Trophoblast cell (in vitro differentiated cells and primary cell): ENCODE results near the gene OR8B8. TPM values are rescaled to one million over a fixed set of nuclear protein-coding genes. Genes with fewer than 3 reads are reported as not detected.

ENCODE experiments used
- DNase-seq, 2 donors: peaks; one replicate each; pipeline ENCODE4 v3.0.0-alpha.2; 2016
- H2AFZ ChIP-seq: 2 replicates; pipeline ENCODE4 v1.6.1; 2013; ENCODE audit warnings: low read length, moderate library complexity, mild to moderate bottlenecking; ENCODE audit not compliant: insufficient read depth, poor library complexity
- H2AK5ac ChIP-seq: 2 replicates; pipeline ENCODE4 v1.6.1; 2013; ENCODE audit warnings: mild to moderate bottlenecking, low read length
- H2BK120ac ChIP-seq: 2 replicates; pipeline ENCODE4 v1.6.1; 2013; ENCODE audit warnings: low read length, mild to moderate bottlenecking, moderate library complexity; ENCODE audit not compliant: insufficient read depth, poor library complexity
- H2BK12ac ChIP-seq: 2 replicates; pipeline ENCODE4 v1.6.1; 2013; ENCODE audit warnings: mild to moderate bottlenecking, low read length, moderate library complexity
- H2BK5ac ChIP-seq: 2 replicates; pipeline ENCODE4 v1.6.1; 2013; ENCODE audit warnings: low read length, low read depth, moderate library complexity, mild to moderate bottlenecking; ENCODE audit not compliant: poor library complexity
- H3K14ac ChIP-seq: 2 replicates; pipeline ENCODE4 v1.6.1; 2013; ENCODE audit warnings: mild to moderate bottlenecking, low read length
- H3K18ac ChIP-seq: 2 replicates; pipeline ENCODE4 v1.6.1; 2013; ENCODE audit warnings: mild to moderate bottlenecking, low read length
- H3K23ac ChIP-seq: 2 replicates; pipeline ENCODE4 v1.6.1; 2013; ENCODE audit warnings: low read length
- H3K27ac ChIP-seq: 2 replicates; pipeline ENCODE4 v1.5.1; 2013; ENCODE audit warnings: low read depth, mild to moderate bottlenecking, inconsistent platforms, low read length, moderate library complexity
- H3K27me3 ChIP-seq: 2 replicates; pipeline ENCODE4 v1.6.1; 2013; ENCODE audit warnings: inconsistent platforms, mild to moderate bottlenecking, low read length, moderate library complexity; ENCODE audit not compliant: insufficient read depth
- H3K36me3 ChIP-seq, 2 experiments: 1 replicate in 1 of 2; 2 replicates in 1 of 2; pipeline ENCODE4 v1.6.1; 2013; ENCODE audit warnings: low read length in 2 of 2, mild to moderate bottlenecking in 2 of 2, moderate library complexity in 1 of 2; ENCODE audit not compliant: insufficient read depth in 2 of 2, control insufficient read depth in 1 of 2
- H3K4ac ChIP-seq: 2 replicates; pipeline ENCODE4 v1.6.1; 2013; ENCODE audit warnings: low read depth, mild to moderate bottlenecking, low read length, moderate library complexity
- H3K4me1 ChIP-seq, 2 experiments: 1 replicate in 1 of 2; 2 replicates in 1 of 2; pipeline ENCODE4 v1.6.1; 2013; ENCODE audit warnings: low read length in 2 of 2, mild to moderate bottlenecking in 2 of 2, moderate library complexity in 1 of 2; ENCODE audit not compliant: insufficient read depth in 2 of 2, control insufficient read depth in 1 of 2
- H3K4me2 ChIP-seq: 2 replicates; pipeline ENCODE4 v1.6.1; 2013; ENCODE audit warnings: inconsistent platforms, mild to moderate bottlenecking, low read length, moderate library complexity
- H3K4me3 ChIP-seq: 2 replicates; pipeline ENCODE4 v1.5.1; 2013; ENCODE audit warnings: mild to moderate bottlenecking, low read depth, low read length, inconsistent platforms
- H3K79me1 ChIP-seq: one replicate; pipeline ENCODE4 v1.6.1; 2013; ENCODE audit warnings: low read length
- H3K79me2 ChIP-seq: 2 replicates; pipeline ENCODE4 v1.6.1; 2013; ENCODE audit warnings: low read length, mild to moderate bottlenecking; ENCODE audit not compliant: control insufficient read depth, insufficient read depth, poor library complexity
- H3K9ac ChIP-seq: 2 replicates; pipeline ENCODE4 v1.6.1; 2013; ENCODE audit warnings: mild to moderate bottlenecking, low read length
- H3K9me3 ChIP-seq: 2 replicates; pipeline ENCODE4 v1.6.1; 2013; ENCODE audit warnings: low read depth, mild to moderate bottlenecking, control low read depth, inconsistent platforms, low read length; ENCODE audit not compliant: insufficient read depth
- H4K12ac ChIP-seq: 2 replicates; pipeline ENCODE4 v1.6.1; 2013; ENCODE audit warnings: low read depth, mild to moderate bottlenecking, low read length, moderate library complexity
- H4K8ac ChIP-seq: 2 replicates; pipeline ENCODE4 v1.6.1; 2013; ENCODE audit warnings: low read depth, mild to moderate bottlenecking, low read length, moderate library complexity
- H4K91ac ChIP-seq: one replicate; pipeline ENCODE4 v1.6.1; 2013; ENCODE audit warnings: low read depth, mild to moderate bottlenecking, low read length, moderate library complexity
- WGBS: extraction: QIAGEN DNeasy Blood & Tissue Kit; methylation state at CpG from one replicate; pipeline ENCODE4 v1.1.7; 2013; ENCODE audit warnings: missing lambda C conversion rate; ENCODE audit not compliant: insufficient read length, insufficient coverage; ENCODE audit errors: extremely low coverage; 5-methylcytosine and 5-hydroxymethylcytosine counted together
- polyA plus RNA-seq: library from polyadenylated mRNA; stranded (reverse); fragments of 200-250 nt; gene quantifications from 2 replicates; pipeline ENCODE4 v1.2.3, GENCODE V29; 2013

Gene OR8B8, protein sequence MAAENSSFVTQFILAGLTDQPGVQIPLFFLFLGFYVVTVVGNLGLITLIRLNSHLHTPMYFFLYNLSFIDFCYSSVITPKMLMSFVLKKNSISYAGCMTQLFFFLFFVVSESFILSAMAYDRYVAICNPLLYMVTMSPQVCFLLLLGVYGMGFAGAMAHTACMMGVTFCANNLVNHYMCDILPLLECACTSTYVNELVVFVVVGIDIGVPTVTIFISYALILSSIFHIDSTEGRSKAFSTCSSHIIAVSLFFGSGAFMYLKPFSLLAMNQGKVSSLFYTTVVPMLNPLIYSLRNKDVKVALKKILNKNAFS
- polyA plus RNA-seq, result not detected in 2 replicates

DNA sequence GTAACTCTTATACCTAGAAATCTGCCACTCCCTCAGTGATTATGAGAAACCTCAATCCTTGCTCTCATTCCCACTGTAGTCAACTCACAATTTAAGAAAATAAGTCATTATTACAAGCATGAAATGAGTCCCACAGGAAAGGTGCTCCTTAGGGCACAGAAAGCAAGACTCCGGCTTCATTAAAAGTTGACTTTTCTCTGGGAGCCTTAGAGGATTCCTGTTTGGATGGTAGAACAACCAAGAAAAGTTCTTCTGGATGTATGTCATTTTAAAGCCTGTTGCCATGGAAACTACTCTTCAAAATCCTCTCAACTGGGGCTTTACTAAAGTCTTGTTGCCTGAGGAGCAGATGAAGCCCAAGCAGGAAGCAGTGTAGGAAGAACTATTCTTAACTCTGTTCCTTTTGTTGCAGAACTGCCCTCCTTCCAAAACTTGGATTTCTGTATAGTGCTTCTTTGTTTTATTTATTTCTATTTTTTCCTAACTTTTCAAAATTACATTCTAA lies at the start of gene OR8B8:
Gene OR8B8 (minus strand): TSS at position 51 of the 505 bp plus-strand sequence. CDS start 4,611 bp downstream, outside the sequence.
- Histone ChIP-seq H3K4me2 (no peak within 1 kb of the TSS), H4K8ac (no peak within 1 kb of the TSS), H3K4me3 (no peak within 1 kb of the TSS), H2AK5ac (no peak within 1 kb of the TSS), H3K27me3 (no peaks in the 10 kb centered on the region), H3K4me1 (no peaks in the 10 kb centered on the region), H3K23ac (peak within 1 kb of the TSS; percentile 74), H3K9ac (no peak within 1 kb of the TSS), H4K12ac (no peak within 1 kb of the TSS), H2AFZ (no peak within 1 kb of the TSS), H3K4ac (no peak within 1 kb of the TSS), H3K27ac (no peak within 1 kb of the TSS), H4K91ac (no peak within 1 kb of the TSS), H3K18ac (no peak within 1 kb of the TSS), H2BK12ac (no peak within 1 kb of the TSS), H3K36me3 (no peaks in the 10 kb centered on the region), H3K79me2 (no peaks in the 10 kb centered on the region), H3K9me3 (peaks cover 4% of the 10 kb centered on the region), H3K79me1 (no peaks in the 10 kb centered on the region), H3K14ac (no peak within 1 kb of the TSS), H2BK5ac (no peak within 1 kb of the TSS), H2BK120ac (no peak within 1 kb of the TSS)
- WGBS, result no CpG with 5 or more reads among the region's 1 CpG
- no peak for DNase-seq

DNA sequence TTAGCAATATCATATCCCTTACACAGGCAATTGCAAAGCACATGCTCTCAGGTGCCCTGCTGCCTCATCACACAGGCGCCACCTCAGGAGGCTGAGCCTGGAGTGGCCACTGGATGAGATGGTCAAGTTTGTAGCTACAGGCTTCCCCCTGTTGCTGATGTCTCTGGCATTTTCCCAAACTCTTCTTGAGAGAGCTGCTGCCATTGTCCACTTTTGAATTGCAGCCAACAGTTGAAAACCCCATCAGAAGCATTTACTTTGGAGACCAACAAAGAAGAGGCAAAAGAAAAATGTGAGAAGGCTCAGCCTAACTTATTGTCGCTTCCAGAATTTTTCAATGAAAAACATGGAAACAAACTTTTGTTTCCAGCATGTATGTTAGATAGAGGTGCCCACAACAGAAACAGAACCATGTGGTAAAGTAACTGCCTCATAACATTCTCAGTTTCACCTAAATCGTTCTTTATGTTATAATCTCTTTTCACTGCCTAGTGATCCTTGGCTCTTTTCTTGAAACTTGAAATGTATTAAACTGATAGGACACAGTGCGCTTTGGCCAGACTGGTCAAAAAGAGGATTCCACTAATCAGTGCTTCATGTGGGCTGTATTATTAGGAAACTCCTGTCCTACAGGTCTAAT lies 47.6 kb upstream of the OR8B8 start:
- no peak overlapping the region for H2BK12ac ChIP-seq
- H3K4me1 ChIP-seq, result no peaks in the 10 kb centered on the region
- H3K4me2 ChIP-seq, result no peak overlapping the region
- H4K12ac ChIP-seq, result no peak overlapping the region
- no peak overlapping the region for H2AFZ ChIP-seq
- no CpG with 5 or more reads among the region's 4 CpGs for WGBS
- H3K27ac ChIP-seq, result no peak overlapping the region
- H3K14ac ChIP-seq, result no peak overlapping the region
- H3K79me1 ChIP-seq, result no peaks in the 10 kb centered on the region
- H2BK5ac ChIP-seq, result no peak overlapping the region
- H3K9me3 ChIP-seq, result no peaks in the 10 kb centered on the region
- H2AK5ac ChIP-seq, result no peak overlapping the region
- H4K91ac ChIP-seq, result no peak overlapping the region
- H3K9ac ChIP-seq, result no peak overlapping the region
- H2BK120ac ChIP-seq, result no peak overlapping the region
- H3K4me3 ChIP-seq, result no peak overlapping the region
- H3K36me3 ChIP-seq, result no peaks in the 10 kb centered on the region
- H4K8ac ChIP-seq, result no peak overlapping the region
- H3K23ac ChIP-seq, result no peak overlapping the region
- no peak overlapping the region for H3K4ac ChIP-seq
- H3K27me3 ChIP-seq, result no peaks in the 10 kb centered on the region
- H3K79me2 ChIP-seq, result no peaks in the 10 kb centered on the region
- DNase-seq, result no peak
- H3K18ac ChIP-seq, result no peak overlapping the region

DNA sequence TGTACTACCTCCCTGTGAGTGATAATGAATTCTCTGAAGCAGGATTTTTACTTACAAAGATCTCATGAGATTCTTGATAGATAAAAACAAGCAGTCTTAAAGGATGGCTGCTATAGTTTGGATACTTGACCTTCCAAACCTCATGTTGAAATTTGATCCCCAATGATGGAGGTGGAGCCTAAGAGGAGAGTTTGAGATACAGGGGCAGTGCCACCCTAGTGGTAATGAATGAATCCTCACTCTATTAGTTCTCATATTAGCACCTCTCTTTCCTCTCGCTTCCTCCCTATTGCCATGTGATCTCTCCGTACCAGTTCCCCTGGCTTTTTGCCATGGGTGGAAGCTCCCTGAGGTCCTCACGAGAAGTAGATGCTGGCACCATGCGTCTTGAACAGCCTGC lies 37.9 kb upstream of the OR8B8 start:
- no peak overlapping the region for H4K91ac ChIP-seq
- no peaks in the 10 kb centered on the region for H3K27me3 ChIP-seq
- H3K36me3 ChIP-seq, result no peaks in the 10 kb centered on the region
- H3K79me1 ChIP-seq, result peaks cover 6% of the 10 kb centered on the region
- no peak overlapping the region for H3K4me3 ChIP-seq
- H3K23ac ChIP-seq, result no peak overlapping the region
- H3K9me3 ChIP-seq, result no peaks in the 10 kb centered on the region
- no peak overlapping the region for H2BK12ac ChIP-seq
- no peak overlapping the region for H2AK5ac ChIP-seq
- H2AFZ ChIP-seq, result no peak overlapping the region
- WGBS, result no CpG with 5 or more reads among the region's 4 CpGs
- no peak overlapping the region for H2BK120ac ChIP-seq
- H3K18ac ChIP-seq, result no peak overlapping the region
- no peak overlapping the region for H3K4ac ChIP-seq
- H3K14ac ChIP-seq, result no peak overlapping the region
- no peak overlapping the region for H4K8ac ChIP-seq
- no peak overlapping the region for H3K9ac ChIP-seq
- no peak overlapping the region for H3K4me2 ChIP-seq
- no peak overlapping the region for H2BK5ac ChIP-seq
- peaks cover 6 to 10% of the 10 kb centered on the region in 2 experiments for H3K4me1 ChIP-seq
- H4K12ac ChIP-seq, result no peak overlapping the region
- no peaks in the 10 kb centered on the region for H3K79me2 ChIP-seq
- no peak overlapping the region for H3K27ac ChIP-seq
- DNase-seq, result no peak

DNA sequence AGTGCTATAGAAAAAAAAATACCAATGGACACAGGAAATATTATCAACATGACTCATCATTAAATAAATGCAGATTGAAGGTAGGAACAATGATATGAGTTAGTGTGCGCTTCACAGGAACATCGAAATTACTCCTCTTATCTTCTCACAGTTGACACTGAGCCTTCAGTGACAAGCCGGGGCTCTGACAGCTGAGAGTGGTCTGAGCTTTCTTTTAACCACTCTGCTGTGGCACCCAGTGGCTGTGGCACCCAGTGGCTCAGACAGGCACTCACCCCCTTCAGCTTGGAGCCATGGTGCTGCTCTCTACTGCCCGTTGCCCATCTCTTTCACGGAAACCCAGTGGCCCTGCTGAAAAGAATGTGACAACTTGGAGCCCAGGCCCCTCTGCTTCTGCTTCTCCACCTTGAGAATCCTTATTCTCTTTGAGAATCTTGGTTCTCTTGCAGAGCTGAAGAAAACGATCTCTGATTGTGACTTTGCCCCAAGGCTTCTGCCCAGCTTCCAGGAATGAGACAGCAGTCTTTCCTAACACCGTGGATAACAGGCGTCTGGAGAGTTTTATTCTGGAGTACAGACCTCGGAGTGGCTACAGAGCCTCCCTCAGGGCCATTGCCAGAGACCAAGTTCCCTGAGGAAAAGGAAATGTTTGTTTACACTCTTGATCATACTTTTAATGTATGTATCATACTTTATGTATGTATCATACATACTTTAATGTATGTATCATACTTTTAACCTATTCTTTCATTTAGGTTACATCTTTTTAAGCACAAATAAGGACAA lies 37.1 kb upstream of the OR8B8 start:
- H3K27ac ChIP-seq, result peak overlapping the region; percentile 52
- H2BK12ac ChIP-seq, result peak overlapping the region; percentile 80
- H3K23ac ChIP-seq, result no peak overlapping the region
- H3K14ac ChIP-seq, result peak overlapping the region; percentile 47
- H2BK120ac ChIP-seq, result peak overlapping the region; percentile 57
- no CpG with 5 or more reads among the region's 9 CpGs for WGBS
- peaks cover 6 to 10% of the 10 kb centered on the region in 2 experiments for H3K4me1 ChIP-seq
- no peak overlapping the region for H3K9ac ChIP-seq
- H2AFZ ChIP-seq, result no peak overlapping the region
- DNase-seq, result peak in 1 of 2 donors; percentile 5
- no peak overlapping the region for H3K4me2 ChIP-seq
- H3K4ac ChIP-seq, result no peak overlapping the region
- H2BK5ac ChIP-seq, result peak overlapping the region; percentile 26
- no peak overlapping the region for H3K4me3 ChIP-seq
- no peak overlapping the region for H4K12ac ChIP-seq
- H4K8ac ChIP-seq, result peak overlapping the region; percentile 57
- H3K18ac ChIP-seq, result peak overlapping the region; percentile 67
- H3K79me1 ChIP-seq, result peaks cover 6% of the 10 kb centered on the region
- H3K27me3 ChIP-seq, result no peaks in the 10 kb centered on the region
- H2AK5ac ChIP-seq, result peak overlapping the region; percentile 44
- peak overlapping the region; percentile 25 for H4K91ac ChIP-seq
- no peaks in the 10 kb centered on the region for H3K79me2 ChIP-seq
- H3K9me3 ChIP-seq, result no peaks in the 10 kb centered on the region
- H3K36me3 ChIP-seq, result no peaks in the 10 kb centered on the region
